ENCODE data around the gene BCO1.

BCO1 gene

DNA sequence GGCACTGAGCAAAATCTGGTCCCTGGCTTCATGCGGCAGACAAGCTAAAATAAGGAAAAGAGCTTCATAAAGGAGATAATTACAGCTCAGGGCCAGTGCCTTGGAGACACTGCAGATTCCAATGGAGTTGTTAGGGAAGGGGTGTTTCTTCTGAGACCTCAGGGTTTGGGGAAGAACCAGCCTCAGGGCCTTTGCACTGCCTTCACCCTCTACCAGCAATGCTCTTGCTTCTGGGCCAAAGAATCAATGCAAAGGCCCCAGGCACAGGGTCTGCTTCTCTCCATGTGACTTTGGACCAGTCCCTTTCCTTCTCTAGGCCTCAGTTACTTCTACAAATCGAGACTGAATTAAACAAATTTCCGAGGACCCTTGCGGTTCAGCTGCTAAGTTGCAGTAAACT, 40.0 kb downstream of the BCO1 start:
- no peaks in the 10 kb centered on the region for H3K9me3 ChIP-seq (ENCODE audit: insufficient read depth, low read depth, low read length)
- no peaks in the 10 kb centered on the region for H3K36me3 ChIP-seq (ENCODE audit: insufficient read depth, low read length)
- no peak overlapping the region for H3K4me3 ChIP-seq (ENCODE audit: low read length)
- H3K27ac ChIP-seq (ENCODE audit: low read depth, low read length) = no peak overlapping the region
- H3K4me1 ChIP-seq (ENCODE audit: insufficient read depth, low read length) = no peaks in the 10 kb centered on the region
- no peak overlapping the region for H3K9ac ChIP-seq (ENCODE audit: low read depth, low read length)
- WGBS = 96% methylated on average over 4 of the region's 4 CpGs
- H3K27me3 ChIP-seq (ENCODE audit: insufficient read depth, low read length) = no peaks in the 10 kb centered on the region

DNA sequence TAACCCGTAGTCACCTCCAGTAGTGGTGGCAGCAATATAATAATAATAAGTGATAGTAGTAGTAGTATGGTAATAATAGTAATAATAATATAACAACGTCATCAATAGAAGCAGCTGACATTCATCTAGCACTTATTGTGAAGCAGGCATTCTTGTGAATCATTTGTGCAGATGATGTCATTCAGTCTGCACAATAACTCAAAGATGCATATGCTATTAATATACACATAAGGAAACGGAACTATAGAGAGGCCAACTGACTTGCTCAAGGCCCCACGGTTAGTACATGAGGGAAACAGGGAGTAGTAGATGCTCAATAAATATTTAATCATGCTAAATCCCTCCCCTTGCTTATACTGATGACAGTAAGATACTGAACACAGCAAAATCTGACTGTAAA, 40.9 kb downstream of the BCO1 start:
- Histone ChIP-seq H3K36me3 (ENCODE audit: insufficient read depth, low read length) (no peaks in the 10 kb centered on the region), H3K9ac (ENCODE audit: low read depth, low read length) (no peak overlapping the region), H3K27ac (ENCODE audit: low read depth, low read length) (no peak overlapping the region), H3K27me3 (ENCODE audit: insufficient read depth, low read length) (no peaks in the 10 kb centered on the region), H3K4me1 (ENCODE audit: insufficient read depth, low read length) (no peaks in the 10 kb centered on the region), H3K4me3 (ENCODE audit: low read length) (no peak overlapping the region), H3K9me3 (ENCODE audit: insufficient read depth, low read depth, low read length) (no peaks in the 10 kb centered on the region)
- WGBS = 100% methylated on average over 2 of the region's 4 CpGs

DNA sequence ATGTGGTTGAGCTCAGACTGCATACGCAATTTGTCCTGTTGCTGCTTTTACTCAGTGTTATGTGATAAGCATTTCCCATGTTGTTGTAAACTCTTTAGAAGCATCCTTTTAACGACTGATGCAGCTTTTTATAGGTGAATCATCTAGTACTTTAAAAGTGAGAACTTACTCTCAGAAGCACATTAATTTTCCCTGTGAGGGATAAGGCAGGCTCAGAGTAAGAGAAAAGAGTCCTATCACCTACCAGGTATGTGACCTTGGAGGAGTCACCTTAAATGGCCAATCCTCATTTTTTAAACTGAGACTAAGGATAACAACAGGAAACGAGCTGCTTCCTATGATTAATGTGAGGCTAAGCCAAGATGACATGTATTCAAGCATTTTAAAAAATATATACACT, 41.9 kb downstream of the BCO1 start:
- Histone ChIP-seq H3K27me3 (ENCODE audit: insufficient read depth, low read length) (no peaks in the 10 kb centered on the region), H3K9ac (ENCODE audit: low read depth, low read length) (no peak overlapping the region), H3K27ac (ENCODE audit: low read depth, low read length) (no peak overlapping the region), H3K4me1 (ENCODE audit: insufficient read depth, low read length) (no peaks in the 10 kb centered on the region), H3K36me3 (ENCODE audit: insufficient read depth, low read length) (no peaks in the 10 kb centered on the region), H3K4me3 (ENCODE audit: low read length) (no peak overlapping the region), H3K9me3 (ENCODE audit: insufficient read depth, low read depth, low read length) (no peaks in the 10 kb centered on the region)
- 90% methylated on average over 2 of the region's 3 CpGs for WGBS

DNA sequence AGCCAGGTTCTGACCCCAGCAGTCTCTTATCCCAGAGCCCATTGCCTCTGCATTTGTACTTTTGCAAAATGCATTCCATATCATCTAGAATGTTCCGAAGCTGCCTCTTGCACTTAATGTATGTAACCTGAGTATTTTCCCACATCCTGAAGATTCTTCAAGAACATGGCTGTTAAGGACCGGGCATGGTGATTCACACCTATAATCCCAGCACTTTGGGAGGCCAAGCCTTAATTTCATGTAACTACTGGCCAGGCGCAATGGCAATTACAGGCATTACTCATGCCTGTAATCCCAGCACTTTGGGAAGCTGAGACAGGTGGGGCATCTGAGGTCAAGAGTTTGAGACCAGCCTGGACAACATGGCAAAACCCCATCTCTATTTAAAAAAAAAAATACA, 44.6 kb downstream of the BCO1 start:
- Histone ChIP-seq H3K36me3 (ENCODE audit: insufficient read depth, low read length) (no peaks in the 10 kb centered on the region), H3K4me3 (ENCODE audit: low read length) (no peak overlapping the region), H3K9me3 (ENCODE audit: insufficient read depth, low read depth, low read length) (no peaks in the 10 kb centered on the region), H3K27ac (ENCODE audit: low read depth, low read length) (no peak overlapping the region), H3K4me1 (ENCODE audit: insufficient read depth, low read length) (no peaks in the 10 kb centered on the region), H3K9ac (ENCODE audit: low read depth, low read length) (no peak overlapping the region), H3K27me3 (ENCODE audit: insufficient read depth, low read length) (no peaks in the 10 kb centered on the region)
- WGBS = 92% methylated on average over 3 of the region's 3 CpGs

DNA sequence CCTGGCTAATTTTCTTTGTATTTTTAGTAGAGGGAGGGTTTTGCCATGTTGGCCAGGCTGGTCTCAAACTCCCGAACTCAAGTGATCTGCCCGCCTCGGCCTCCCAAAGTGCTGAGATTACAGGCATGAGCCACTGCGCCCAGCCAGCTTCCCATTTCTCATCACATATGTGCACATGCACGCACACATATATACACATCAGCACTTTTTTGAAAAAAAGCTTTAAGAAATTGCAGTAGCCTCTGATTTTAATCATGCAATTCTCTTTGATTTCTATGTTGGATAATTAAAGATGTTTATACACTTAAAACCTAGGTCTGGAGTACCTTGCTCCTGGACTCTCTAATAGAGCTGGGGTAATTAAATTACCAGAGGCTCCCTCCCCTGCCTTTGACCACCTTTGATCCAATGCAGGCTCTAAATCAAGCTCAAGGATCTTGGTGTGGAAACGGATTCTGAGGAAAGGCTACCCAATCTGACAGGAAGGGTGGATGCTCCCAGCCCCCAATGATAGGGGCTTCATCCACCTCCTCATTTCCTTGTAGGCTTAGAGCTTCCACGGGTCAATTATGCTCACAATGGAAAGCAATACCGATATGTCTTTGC, 46.6 kb downstream of the BCO1 start:
- H3K4me1 ChIP-seq (ENCODE audit: insufficient read depth, low read length) = no peaks in the 10 kb centered on the region

DNA sequence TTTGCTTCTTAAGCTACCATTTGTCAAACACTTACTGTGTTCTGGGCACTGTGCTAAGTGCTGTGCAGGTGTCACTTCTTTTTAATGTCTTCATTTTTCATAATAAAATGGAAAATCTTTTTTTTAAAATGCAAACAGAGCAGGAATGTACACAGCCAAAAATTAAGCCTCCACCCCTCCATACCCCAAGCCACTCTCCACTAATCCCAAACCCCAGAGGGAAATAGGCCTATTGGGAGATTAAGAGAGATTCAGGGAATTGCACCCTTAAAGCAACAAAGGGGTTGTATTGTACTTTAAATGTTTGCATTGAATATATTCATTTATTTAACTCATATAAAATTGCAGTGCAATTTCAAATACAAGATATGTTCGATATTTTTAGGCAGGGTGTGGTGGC, 47.7 kb downstream of the BCO1 start:
- Histone ChIP-seq H3K9ac (ENCODE audit: low read depth, low read length) (no peak overlapping the region), H3K27ac (ENCODE audit: low read depth, low read length) (no peak overlapping the region), H3K36me3 (ENCODE audit: insufficient read depth, low read length) (no peaks in the 10 kb centered on the region), H3K4me1 (ENCODE audit: insufficient read depth, low read length) (no peaks in the 10 kb centered on the region), H3K9me3 (ENCODE audit: insufficient read depth, low read depth, low read length) (no peaks in the 10 kb centered on the region), H3K27me3 (ENCODE audit: insufficient read depth, low read length) (no peaks in the 10 kb centered on the region), H3K4me3 (ENCODE audit: low read length) (no peak overlapping the region)
- no CpG with 5 or more reads among the region's 1 CpG for WGBS

More for the DNA sequence above, 46.6 kb downstream of the BCO1 start:
- WGBS = 91% methylated on average over 8 of the region's 8 CpGs
- Histone ChIP-seq H3K9me3 (ENCODE audit: insufficient read depth, low read depth, low read length) (no peaks in the 10 kb centered on the region), H3K27ac (ENCODE audit: low read depth, low read length) (no peak overlapping the region), H3K4me3 (ENCODE audit: low read length) (no peak overlapping the region), H3K36me3 (ENCODE audit: insufficient read depth, low read length) (no peaks in the 10 kb centered on the region), H3K27me3 (ENCODE audit: insufficient read depth, low read length) (no peaks in the 10 kb centered on the region), H3K9ac (ENCODE audit: low read depth, low read length) (no peak overlapping the region)

DNA sequence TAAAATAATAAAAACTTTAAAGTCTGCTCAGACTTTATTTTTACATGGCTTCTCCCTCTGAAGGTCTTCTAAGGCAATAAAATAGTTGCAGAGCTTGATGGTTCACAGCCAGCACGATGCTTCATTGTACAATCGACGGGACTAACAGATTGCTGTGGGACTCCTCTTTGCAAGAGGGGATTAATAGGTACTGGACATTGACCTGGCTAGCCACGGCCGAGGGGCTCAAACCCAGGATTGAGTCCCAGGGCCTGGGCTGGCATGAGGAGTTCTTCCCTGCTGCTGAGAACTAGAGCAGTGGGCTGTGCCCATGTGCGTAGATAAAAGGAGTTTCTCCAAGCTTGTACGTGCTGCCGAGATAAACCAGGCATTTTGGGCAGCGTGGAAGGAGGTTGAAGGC, 52.6 kb downstream of the BCO1 start:
- Histone ChIP-seq H3K36me3 (ENCODE audit: insufficient read depth, low read length) (no peaks in the 10 kb centered on the region), H3K4me1 (ENCODE audit: insufficient read depth, low read length) (no peaks in the 10 kb centered on the region), H3K27ac (ENCODE audit: low read depth, low read length) (no peak overlapping the region), H3K9ac (ENCODE audit: low read depth, low read length) (no peak overlapping the region), H3K4me3 (ENCODE audit: low read length) (no peak overlapping the region), H3K9me3 (ENCODE audit: insufficient read depth, low read depth, low read length) (no peaks in the 10 kb centered on the region), H3K27me3 (ENCODE audit: insufficient read depth, low read length) (no peaks in the 10 kb centered on the region)
- WGBS = 94% methylated on average over 9 of the region's 9 CpGs

DNA sequence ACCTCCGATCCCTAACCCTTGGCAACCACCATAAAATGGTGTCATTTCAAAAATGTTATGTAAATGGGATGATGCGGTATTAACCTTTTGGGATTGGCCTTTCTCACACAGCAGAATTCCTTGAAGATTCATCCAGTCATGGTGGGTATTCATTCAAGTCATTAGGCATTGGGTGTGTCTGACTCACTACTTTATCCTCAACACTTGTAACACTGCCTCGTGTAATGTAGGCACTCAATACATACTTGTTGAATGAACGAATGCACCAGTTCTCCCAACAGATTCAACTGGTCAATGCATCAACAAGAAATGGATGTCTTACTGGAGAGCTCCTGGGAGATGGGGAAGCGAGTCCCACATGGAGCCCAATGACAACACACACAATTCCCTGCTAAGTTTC, 54.4 kb downstream of the BCO1 start:
- Histone ChIP-seq H3K27me3 (ENCODE audit: insufficient read depth, low read length) (no peaks in the 10 kb centered on the region), H3K4me3 (ENCODE audit: low read length) (no peak overlapping the region), H3K9ac (ENCODE audit: low read depth, low read length) (no peak overlapping the region), H3K36me3 (ENCODE audit: insufficient read depth, low read length) (no peaks in the 10 kb centered on the region), H3K4me1 (ENCODE audit: insufficient read depth, low read length) (no peaks in the 10 kb centered on the region), H3K27ac (ENCODE audit: low read depth, low read length) (no peak overlapping the region), H3K9me3 (ENCODE audit: insufficient read depth, low read depth, low read length) (no peaks in the 10 kb centered on the region)
- 91% methylated on average over 3 of the region's 5 CpGs for whole genome bisulfite sequencing

DNA sequence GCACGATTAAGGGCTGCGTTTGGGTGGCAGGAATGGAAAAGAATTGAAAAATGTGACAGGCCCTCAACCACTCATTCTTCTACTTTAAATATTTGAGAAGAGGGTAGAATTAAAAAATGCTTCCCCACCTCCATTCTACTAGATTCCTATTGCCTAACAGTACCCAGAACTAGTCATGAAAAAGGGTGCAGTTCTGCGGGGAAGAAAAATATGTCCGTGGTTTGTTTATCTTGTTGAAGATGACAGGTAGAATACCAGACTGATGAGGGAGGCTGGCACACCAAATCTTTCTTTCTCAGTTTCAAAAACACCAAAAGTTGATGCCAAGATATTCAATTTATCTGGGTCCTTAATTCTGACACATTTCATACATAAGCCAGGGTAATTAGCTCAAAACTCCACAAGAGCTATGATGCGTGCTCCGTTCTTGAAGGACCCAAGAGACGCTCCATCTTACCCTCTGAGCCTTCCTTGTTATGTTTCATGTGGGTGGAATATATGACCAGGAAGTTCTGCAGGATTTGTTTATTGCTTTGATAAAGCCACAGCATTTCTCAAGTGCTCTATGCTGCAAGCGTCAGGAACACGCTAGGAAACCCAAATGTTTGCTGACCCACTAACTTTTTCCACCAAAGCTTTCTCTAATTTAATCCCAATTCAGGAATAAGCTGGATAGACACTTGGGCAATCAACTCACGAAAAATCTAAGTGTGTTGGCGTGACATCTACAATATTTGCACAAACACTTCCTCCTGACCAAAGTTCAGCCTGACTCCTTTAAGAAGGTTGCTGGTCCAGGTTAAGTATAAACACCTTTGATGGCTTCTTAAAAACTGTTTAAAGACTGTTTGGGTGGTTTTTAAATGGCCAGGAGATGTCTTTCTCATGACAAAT, 55.7 kb downstream of the BCO1 start:
- Histone ChIP-seq H3K36me3 (ENCODE audit: insufficient read depth, low read length) (no peaks in the 10 kb centered on the region), H3K9me3 (ENCODE audit: insufficient read depth, low read depth, low read length) (no peaks in the 10 kb centered on the region), H3K9ac (ENCODE audit: low read depth, low read length) (no peak overlapping the region), H3K4me3 (ENCODE audit: low read length) (no peak overlapping the region), H3K4me1 (ENCODE audit: insufficient read depth, low read length) (no peaks in the 10 kb centered on the region), H3K27ac (ENCODE audit: low read depth, low read length) (no peak overlapping the region), H3K27me3 (ENCODE audit: insufficient read depth, low read length) (no peaks in the 10 kb centered on the region)
- 92% methylated on average over 9 of the region's 11 CpGs for WGBS

DNA sequence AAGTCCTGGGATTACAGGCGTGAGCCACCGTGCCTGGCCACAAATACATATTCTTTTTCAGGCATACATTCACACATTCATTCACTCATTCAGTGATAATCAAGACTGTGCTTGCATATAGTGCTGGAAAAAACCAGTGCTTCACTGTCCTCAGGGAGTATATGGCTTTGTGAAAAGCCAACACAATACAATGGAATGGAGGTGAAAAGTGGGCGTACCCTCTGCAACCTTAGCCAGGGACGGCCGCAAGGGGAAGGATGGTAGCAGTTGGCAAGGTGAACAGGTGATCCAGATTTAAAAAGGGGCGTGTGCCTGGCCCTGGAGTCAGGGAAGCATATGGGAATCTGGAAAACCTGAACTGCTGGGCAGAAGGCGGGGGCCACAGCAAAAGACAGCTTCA, 58.1 kb downstream of the BCO1 start:
- no peaks in the 10 kb centered on the region for H3K9me3 ChIP-seq (ENCODE audit: insufficient read depth, low read depth, low read length)
- no peaks in the 10 kb centered on the region for H3K27me3 ChIP-seq (ENCODE audit: insufficient read depth, low read length)
- H3K4me1 ChIP-seq (ENCODE audit: insufficient read depth, low read length) = no peaks in the 10 kb centered on the region
- WGBS = 77% methylated on average over 7 of the region's 7 CpGs
- no peak overlapping the region for H3K4me3 ChIP-seq (ENCODE audit: low read length)
- no peak overlapping the region for H3K9ac ChIP-seq (ENCODE audit: low read depth, low read length)
- no peak overlapping the region for H3K27ac ChIP-seq (ENCODE audit: low read depth, low read length)
- H3K36me3 ChIP-seq (ENCODE audit: insufficient read depth, low read length) = no peaks in the 10 kb centered on the region

DNA sequence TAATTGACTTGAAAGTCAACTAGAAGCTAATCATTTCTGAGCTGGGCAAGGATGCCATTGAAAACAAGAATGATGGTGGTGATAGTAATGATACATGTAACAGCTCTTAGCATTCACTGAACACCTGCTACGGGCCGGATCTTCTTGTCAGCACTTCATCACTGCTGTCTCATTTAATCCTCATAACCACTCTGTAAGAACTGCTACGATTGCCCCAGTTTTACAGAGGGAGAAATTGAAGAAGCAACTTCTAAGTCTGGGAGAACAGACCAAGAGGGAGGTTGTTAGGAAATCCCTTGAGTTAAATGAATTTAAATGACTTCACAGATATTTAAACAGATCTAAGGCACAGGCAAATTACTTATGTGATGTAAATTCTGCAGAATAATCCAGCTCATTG, 69.3 kb downstream of the BCO1 start:
- Histone ChIP-seq H3K27ac (ENCODE audit: low read depth, low read length) (no peak overlapping the region), H3K36me3 (ENCODE audit: insufficient read depth, low read length) (peaks cover 6% of the 10 kb centered on the region), H3K9me3 (ENCODE audit: insufficient read depth, low read depth, low read length) (no peaks in the 10 kb centered on the region), H3K9ac (ENCODE audit: low read depth, low read length) (no peak overlapping the region), H3K4me3 (ENCODE audit: low read length) (no peak overlapping the region), H3K27me3 (ENCODE audit: insufficient read depth, low read length) (no peaks in the 10 kb centered on the region), H3K4me1 (ENCODE audit: insufficient read depth, low read length) (peaks cover 10% of the 10 kb centered on the region; the same call in 1 of the 2 replicates)
- 91% methylated on average over 3 of the region's 3 CpGs for WGBS
